DND-41 (cell line): ENCODE data around the gene CPEB1.

Experiments
- CTCF ChIP-seq: IDR thresholded peaks from 2 replicates; pipeline ENCODE4 v1.5.1; 2012; ENCODE audit warnings: borderline replicate concordance, low read length, moderate library complexity, mild to moderate bottlenecking; ENCODE audit not compliant: poor library complexity, severe bottlenecking; ENCODE audit errors: extremely low read depth
- EZH2 ChIP-seq: IDR thresholded peaks from 3 replicates; pipeline ENCODE4 v1.6.1; 2012; ENCODE audit warnings: borderline replicate concordance, low read depth, mild to moderate bottlenecking, moderate library complexity, low read length, inconsistent platforms; ENCODE audit not compliant: severe bottlenecking

DNA sequence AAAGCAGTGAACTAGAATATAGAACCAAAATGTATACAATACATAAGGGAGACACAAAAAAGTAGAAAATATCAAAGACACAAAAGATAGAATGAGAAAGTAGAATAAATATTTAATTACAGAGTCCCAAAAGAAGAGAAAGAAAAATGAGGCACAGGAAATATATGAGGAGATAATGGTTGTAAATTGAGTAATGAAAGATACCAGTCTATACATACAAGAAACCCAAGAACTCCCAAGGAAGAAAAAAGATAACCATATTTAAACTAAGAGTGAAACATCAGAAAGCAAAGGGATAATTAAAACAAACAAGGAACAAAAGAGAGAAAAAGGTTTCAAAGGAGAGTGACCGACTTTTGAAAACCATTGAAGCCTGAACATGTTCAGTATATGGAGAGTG lies 47.3 kb downstream of the CPEB1 start:
- TF ChIP-seq CTCF: no peak
- TF ChIP-seq EZH2: no peak
